Ecto neural progenitor cell (in vitro differentiated cells): Measurements from ENCODE around the gene ZNF619.
A peak's percentile ranks its signal among the peaks of the same experiment; 100 is the strongest.

ENCODE experiments used
- DNase-seq: peaks from one replicate; pipeline ENCODE4 v3.0.0-alpha.2; 2018; ENCODE audit warnings: low spot score

The ZNF619 gene

GRCh38 chr3:40465456-40465855 is 11.5 kb upstream of the ZNF619 start:
- no peak for DNase-seq

GRCh38 chr3:40468018-40468417 is 8.9 kb upstream of the ZNF619 start:
- no peak for DNase-seq

- DNase-seq: no peak
These were observed 6.2 kb upstream of the ZNF619 start for GRCh38 chr3:40470701-40471100.

GRCh38 chr3:40477666-40478065 is 744 bp downstream of the ZNF619 start:
- DNase-seq: no peak

GRCh38 chr3:40487172-40487571 is 10.2 kb downstream of the ZNF619 start:
- DNase-seq: no peak

- DNase-seq: no peak
These were observed 14.0 kb downstream of the ZNF619 start for GRCh38 chr3:40490916-40491315.

- no peak for DNase-seq
These were observed 17.8 kb downstream of the ZNF619 start for GRCh38 chr3:40494698-40495097.

- DNase-seq: no peak
These were observed 20.4 kb downstream of the ZNF619 start for GRCh38 chr3:40497288-40497687.

GRCh38 chr3:40499952-40500351 is 23.0 kb downstream of the ZNF619 start:
- no peak for DNase-seq

GRCh38 chr3:40502034-40502433 is 25.1 kb downstream of the ZNF619 start:
- DNase-seq: no peak

GRCh38 chr3:40504636-40505430 is 27.9 kb downstream of the ZNF619 start:
- no peak for DNase-seq

GRCh38 chr3:40505599-40506462 is 28.9 kb downstream of the ZNF619 start, which contains the start of gene ZNF620:
Gene ZNF620, plus strand, starts transcription at chr3:40506039. Its CDS starts 314 bp downstream, at chr3:40506353.
- peak; percentile 91 for DNase-seq

GRCh38 chr3:40511031-40511718 is 34.3 kb downstream of the ZNF619 start:
- no peak for DNase-seq

- DNase-seq: no peak
These were observed 39.3 kb downstream of the ZNF619 start for GRCh38 chr3:40516201-40516600.

- no peak for DNase-seq
These were observed 41.1 kb downstream of the ZNF619 start for GRCh38 chr3:40518067-40518466.

GRCh38 chr3:40518848-40519247 is 41.9 kb downstream of the ZNF619 start:
- no peak for DNase-seq

GRCh38 chr3:40521254-40521653 is 44.3 kb downstream of the ZNF619 start:
- no peak for DNase-seq

GRCh38 chr3:40523781-40524180 is 46.9 kb downstream of the ZNF619 start:
- no peak for DNase-seq

- DNase-seq: no peak
These were observed 47.3 kb downstream of the ZNF619 start for GRCh38 chr3:40524222-40524567.

GRCh38 chr3:40524568-40525285 is 47.8 kb downstream of the ZNF619 start, which contains the start of gene ZNF621:
Gene ZNF621, plus strand, starts transcription at chr3:40524960. Its CDS starts 881 bp downstream, at chr3:40525841.
- DNase-seq: peak; percentile 94

GRCh38 chr3:40528426-40528825 is 51.5 kb downstream of the ZNF619 start:
- DNase-seq: no peak

GRCh38 chr3:40532252-40532651 is 55.3 kb downstream of the ZNF619 start:
- no peak for DNase-seq
